K562 (cell line): Measurements from ENCODE around the gene C4orf17. TPM values are rescaled to one million over a fixed set of nuclear protein-coding genes. Genes with fewer than 3 reads are reported as not detected.

Experiments
- ARID1B ChIP-seq: fragments of 450-650 bp; IDR thresholded peaks from 2 replicates; pipeline ENCODE4 v1.6.1; 2016; ENCODE audit warnings: antibody characterized with exemption, mild to moderate bottlenecking, inconsistent platforms
- ATF3 ChIP-seq, 2 experiments: fragments of 450-650 bp in 1 of 2; sonication (generic) in 1 of 2; formaldehyde crosslinking in 1 of 2; IDR thresholded peaks in 1 of 2; conservative IDR thresholded peaks in 1 of 2; 2 replicates each; pipeline versions ENCODE4 v1.6.1 to v1.8.1; 2016 to 2023; ENCODE audit warnings: mild to moderate bottlenecking in 2 of 2, moderate library complexity in 2 of 2, inconsistent platforms in 1 of 2, missing genetic modification reagents in 1 of 2
- C11orf30 ChIP-seq: fragments of 450-650 bp; IDR thresholded peaks from 2 replicates; pipeline ENCODE4 v1.6.1; 2016; ENCODE audit warnings: low read depth, mild to moderate bottlenecking
- KDM5B ChIP-seq: fragments of 200-600 bp; sonication (generic); IDR thresholded peaks from 2 replicates; pipeline ENCODE4 v1.6.1; 2012; ENCODE audit warnings: low read depth, mild to moderate bottlenecking, moderate library complexity, low read length, control low read depth, inconsistent platforms; ENCODE audit not compliant: insufficient replicate concordance
- MGA ChIP-seq: fragments of 450-650 bp; IDR thresholded peaks from 2 replicates; pipeline ENCODE4 v1.6.1; 2016; ENCODE audit warnings: mild to moderate bottlenecking, moderate library complexity
- NFE2L1 ChIP-seq: fragments of 450-650 bp; IDR thresholded peaks from 2 replicates; pipeline ENCODE4 v1.6.1; 2016; ENCODE audit warnings: missing genetic modification characterization, low read depth, mild to moderate bottlenecking, missing compliant biosample characterization, moderate library complexity, borderline replicate concordance
- PTTG1 ChIP-seq: fragments of 450-650 bp; IDR thresholded peaks from 2 replicates; pipeline ENCODE4 v1.6.1; 2016; ENCODE audit warnings: low read depth, mild to moderate bottlenecking, missing genetic modification characterization, missing compliant biosample characterization
- ZC3H11A ChIP-seq: IDR thresholded peaks from 2 replicates; pipeline ENCODE4 v1.6.1; 2012; ENCODE audit warnings: low read depth, low read length, improper control_type of control experiment
- ZNF384 ChIP-seq: IDR thresholded peaks from 2 replicates; pipeline ENCODE4 v1.6.1; 2012; ENCODE audit warnings: low read depth, low read length, improper control_type of control experiment
- ZSCAN32 ChIP-seq: fragments of 450-650 bp; formaldehyde crosslinking; IDR thresholded peaks from 2 replicates; pipeline ENCODE4 v1.4.0; 2020; ENCODE audit warnings: mild to moderate bottlenecking, moderate library complexity
- polyA plus RNA-seq, 8 experiments: library from polyadenylated mRNA; depleted of rRNA in 4 of 8; stranded (reverse) in 5 of 8; unstranded in 3 of 8; fragments of >200 nt; fragmentation: Nextera tagmentation in 2 of 8; fragmentation: Illumina TruSeq in 1 of 8; extraction: Ambion mirVana in 2 of 8; extraction: Trizol in 1 of 8; gene quantifications; 2 replicates each; pipeline versions ENCODE4 v1.2.1 to v1.2.3, GENCODE V29; 2011 to 2014; ENCODE audit warnings: inconsistent platforms in 1 of 8, missing spikeins in 1 of 8
- total RNA-seq, 7 experiments: library from RNA; depleted of rRNA in 6 of 7; stranded (reverse); fragments of >200 nt in 6 of 7; fragmentation: Illumina TruSeq in 2 of 7; extraction: Trizol in 2 of 7; gene quantifications; 2 replicates each; pipeline versions ENCODE4 v1.2.1 to v1.2.3, GENCODE V29; 2011 to 2021; ENCODE audit warnings: low replicate concordance in 1 of 7

The C4orf17 gene
- total and polyA plus RNA-seq, 9 of the 15 experiments (the other 6 are each of a cell fraction or from before 2014, with no cell fraction given), result not detected

- TF ChIP-seq NFE2L1 (no peak), PTTG1 (tag) (no peak), ARID1B (no peak), KDM5B (no peak), C11orf30 (peak; percentile 91), MGA (peak; percentile 56; the same call in 1 of the 2 replicates), ZSCAN32 (CRISPR knock-in tag) (no peak), ATF3 (IDR thresholded peaks at IDR 0.05) (peak; percentile 97), ATF3 (CRISPR knock-in tag; conservative IDR thresholded peaks at IDR 0.05) (0 out of 2 replicates have a peak, but pooled peaks have one; percentile 33), ZC3H11A (no peak), ZNF384 (no peak)
Observed at GRCh38 chr4:99563310-99564186, 52.7 kb downstream of the C4orf17 start, which contains the start of gene TRMT10A (continued).
